GM12878 (cell line): ENCODE data around the gene PDGFC. TPM values are rescaled to one million over a fixed set of nuclear protein-coding genes. Genes with fewer than 3 reads are reported as not detected.

Experiments
- ATAC-seq: fragments of 200-7000 bp; cut with Tn5 transposase; 3 replicates; pipeline ENCODE4 v1.9.1; 2020; ENCODE audit warnings: mild to moderate bottlenecking, moderate library complexity
- BruUV-seq: library from RNA; stranded (reverse); fragments of 400-500 nt; replicated peaks from 2 replicates; lab custom pipeline; 2021; lab: Mats Ljungman, UMichigan
- CTCF ChIA-PET: fragments of 300-600 bp; sonication (Branson Sonifier 250); formaldehyde crosslinking; extraction: SDS; loops from one replicate; lab custom pipeline; 2021; ENCODE audit warnings: inconsistent platforms; lab: Yijun Ruan, JAX
- POLR2A ChIA-PET: fragments of 350-600 bp; formaldehyde crosslinking; extraction: SDS; loops from one replicate; lab custom pipeline; 2021; ENCODE audit warnings: inconsistent platforms; lab: Charles Lee
- RAD21 ChIA-PET: fragments of 300-600 bp; sonication (Branson Sonifier 250); formaldehyde crosslinking; loops from one replicate; lab custom pipeline; 2023; ENCODE audit warnings: antibody characterized with exemption; ENCODE audit not compliant: unreplicated experiment; lab: Charles Lee
- SMC1A ChIA-PET: fragments of 300-600 bp; sonication (Branson Sonifier 250); formaldehyde crosslinking; loops from one replicate; lab custom pipeline; 2023; ENCODE audit not compliant: unreplicated experiment, uncharacterized antibody; lab: Charles Lee
- DNase-seq: peaks from one replicate; pipeline ENCODE4 v3.0.0-alpha.2; 2011; ENCODE audit warnings: low read depth, low spot score
- FAIRE-seq: peaks from 3 replicates; lab custom pipeline; 2011; peaks lifted over from hg19 to GRCh38; lab: Jason Lieb, UNC
- H2AFZ ChIP-seq: 2 replicates; pipeline ENCODE4 v1.6.0; 2011; ENCODE audit warnings: low read depth, low read length, control low read depth; ENCODE audit not compliant: control insufficient read depth
- H3K27ac ChIP-seq: 2 replicates; pipeline ENCODE4 v1.5.1; 2011; ENCODE audit warnings: control low read depth; ENCODE audit not compliant: control insufficient read depth, insufficient read depth
- H3K27me3 ChIP-seq, 2 experiments: replicated peaks in 1 of 2; 2 replicates each; pipeline versions ENCODE4 v1.6.0 to v1.6.1; 2011; ENCODE audit warnings: low read length in 1 of 2; ENCODE audit not compliant: control insufficient read depth in 2 of 2, insufficient read depth in 2 of 2
- H3K36me3 ChIP-seq, 2 experiments: 2 replicates each; pipeline ENCODE4 v1.5.1; 2011; ENCODE audit warnings: low read length in 1 of 2; ENCODE audit not compliant: control insufficient read depth in 2 of 2, insufficient read depth in 2 of 2
- H3K4me1 ChIP-seq: 2 replicates; pipeline ENCODE4 v1.6.1; 2011; ENCODE audit warnings: mild to moderate bottlenecking, low read length, moderate library complexity, mixed read lengths; ENCODE audit not compliant: control insufficient read depth, insufficient read depth
- H3K4me2 ChIP-seq: 2 replicates; pipeline ENCODE4 v1.6.0; 2011; ENCODE audit warnings: control low read depth; ENCODE audit not compliant: control insufficient read depth, insufficient read depth
- H3K4me3 ChIP-seq: fragments of 200-600 bp; sonication (generic); 2 replicates; pipeline ENCODE4 v1.5.1; 2016
- H3K79me2 ChIP-seq: 2 replicates; pipeline ENCODE4 v1.6.0; 2011; ENCODE audit warnings: low read length; ENCODE audit not compliant: control insufficient read depth, insufficient read depth
- H3K9ac ChIP-seq: 2 replicates; pipeline ENCODE4 v1.8.0; 2011; ENCODE audit warnings: low read length, control low read depth, mixed read lengths; ENCODE audit not compliant: control insufficient read depth, insufficient read depth
- H3K9me3 ChIP-seq: replicated peaks from 3 replicates; pipeline ENCODE4 v1.5.1; 2011; ENCODE audit warnings: mild to moderate bottlenecking, low read length; ENCODE audit not compliant: control insufficient read depth, insufficient read depth
- H4K20me1 ChIP-seq: 2 replicates; pipeline ENCODE4 v1.6.0; 2011; ENCODE audit not compliant: control insufficient read depth, insufficient read depth
- ATF7 ChIP-seq: fragments of 450-650 bp; IDR thresholded peaks from 2 replicates; pipeline ENCODE4 v1.6.1; 2016; ENCODE audit warnings: low read depth, mild to moderate bottlenecking
- CBX5 ChIP-seq: sonication (generic); IDR thresholded peaks from 2 replicates; pipeline ENCODE4 v1.6.1; 2016; ENCODE audit warnings: low read depth, moderate library complexity, mild to moderate bottlenecking, inconsistent platforms
- CEBPB ChIP-seq, 2 experiments: fragments of 150-350 bp in 1 of 2; IDR thresholded peaks; 2 replicates each; pipeline ENCODE4 v1.6.1; 2012 to 2014; ENCODE audit warnings: low read depth in 2 of 2, low read length in 2 of 2, borderline replicate concordance in 1 of 2, inconsistent platforms in 1 of 2
- ETV6 ChIP-seq, 2 experiments: fragments of 450-650 bp in 1 of 2; IDR thresholded peaks in 1 of 2; conservative IDR thresholded peaks in 1 of 2; 2 replicates each; pipeline ENCODE4 v1.6.1; 2014; ENCODE audit warnings: antibody characterized with exemption in 1 of 2, borderline replicate concordance in 1 of 2, low read depth in 1 of 2, mild to moderate bottlenecking in 1 of 2, moderate library complexity in 1 of 2
- FOS ChIP-seq: IDR thresholded peaks from 3 replicates; pipeline ENCODE4 v1.6.1; 2011; ENCODE audit warnings: borderline replicate concordance; ENCODE audit not compliant: insufficient read length; ENCODE audit errors: extremely low read depth
- JUND ChIP-seq: IDR thresholded peaks from 2 replicates; pipeline ENCODE4 v1.6.1; 2012; ENCODE audit warnings: low read depth, mild to moderate bottlenecking, low read length, improper control_type of control experiment, moderate library complexity
- NKRF ChIP-seq: fragments of 450-650 bp; conservative IDR thresholded peaks from 2 replicates; pipeline ENCODE4 v1.6.1; 2017; ENCODE audit warnings: mild to moderate bottlenecking, moderate library complexity
- PML ChIP-seq: IDR thresholded peaks from 2 replicates; pipeline ENCODE4 v1.6.1; 2012; ENCODE audit warnings: low read length, inconsistent platforms
- RELA ChIP-seq: fragments of 450-650 bp; IDR thresholded peaks from 2 replicates; pipeline ENCODE4 v1.8.0; 2014; ENCODE audit warnings: borderline replicate concordance; ENCODE audit not compliant: partially characterized antibody
- SIX5 ChIP-seq: IDR thresholded peaks from 2 replicates; pipeline ENCODE4 v1.6.1; 2011; ENCODE audit warnings: mild to moderate bottlenecking, low read depth, low read length, moderate library complexity; ENCODE audit not compliant: severe bottlenecking
- SMARCA5 ChIP-seq: fragments of 450-650 bp; IDR thresholded peaks from 2 replicates; pipeline ENCODE4 v1.6.1; 2017; ENCODE audit warnings: mild to moderate bottlenecking
- SPI1 ChIP-seq: IDR thresholded peaks from 2 replicates; pipeline ENCODE4 v1.6.1; 2011; ENCODE audit warnings: low read depth, mild to moderate bottlenecking, low read length, moderate library complexity, borderline replicate concordance; ENCODE audit not compliant: insufficient read depth
- TCF7 ChIP-seq: IDR thresholded peaks from 2 replicates; pipeline ENCODE4 v1.6.1; 2014; ENCODE audit warnings: antibody characterized with exemption, borderline replicate concordance
- ZNF207 ChIP-seq: fragments of 450-650 bp; IDR thresholded peaks from 2 replicates; pipeline ENCODE4 v1.6.1; 2014; ENCODE audit warnings: antibody characterized with exemption, mild to moderate bottlenecking, borderline replicate concordance
- WGBS: methylation state at CpG from one replicate; pipeline ENCODE4 v1.1.6; 2016; ENCODE audit warnings: low lambda C conversion rate; ENCODE audit not compliant: insufficient replicate concordance, insufficient coverage; ENCODE audit errors: missing lambda C conversion rate; 5-methylcytosine and 5-hydroxymethylcytosine counted together
- in situ Hi-C: fragments of 300-500 bp; cut with MboI; formaldehyde crosslinking; loops from 9 replicates; pipeline ENCODE4 v1.14.3; 2018; ENCODE audit warnings: mixed read lengths
- intact Hi-C: fragments of 100-400 bp; cut with micrococcal nuclease; formaldehyde crosslinking; loops from one replicate; pipeline ENCODE4 v1.14.2; 2022; ENCODE audit not compliant: unreplicated experiment
- polyA plus RNA-seq, 11 experiments: library from polyadenylated mRNA; depleted of rRNA in 4 of 11; unstranded in 6 of 11; stranded (reverse) in 5 of 11; fragments of >200 nt; fragmentation: Nextera tagmentation in 4 of 11; fragmentation: Illumina TruSeq in 1 of 11; extraction: Ambion mirVana in 4 of 11; extraction: Trizol in 1 of 11; gene quantifications; 1 replicate in 1 of 11; 2 replicates in 10 of 11; pipeline versions ENCODE4 v1.2.1 to v1.2.3, GENCODE V29; 2011 to 2016; ENCODE audit warnings: inconsistent platforms in 2 of 11, missing spikeins in 2 of 11, low read depth in 1 of 11
- total RNA-seq, 4 experiments: library from RNA; depleted of rRNA in 3 of 4; stranded (reverse); fragments of >200 nt in 3 of 4; fragmentation: Illumina TruSeq in 1 of 4; extraction: Trizol in 1 of 4; gene quantifications; 2 replicates each; pipeline versions ENCODE4 v1.2.1 to v1.2.3, GENCODE V29; 2013 to 2021

Gene PDGFC
- total and polyA plus RNA-seq, 10 of the 15 experiments (the other 5 are each of a cell fraction or from before 2014, with no cell fraction given) = 0.02 to 0.18 TPM; not detected in 8

GRCh38 chr4:156909010-156909409 lies 62.6 kb downstream of the PDGFC start:
- RAD21 ChIA-PET = no interaction called here
- no peaks in the 10 kb centered on the region for H4K20me1 ChIP-seq
- TF ChIP-seq NKRF = no peak
- no peak for TF ChIP-seq SIX5
- no peak for TF ChIP-seq FOS
- TF ChIP-seq CEBPB (IDR thresholded peaks at IDR 0.05; ENCODE audit: borderline replicate concordance in 1 of 2, low read depth in 2 of 2, low read length in 2 of 2) = no peak
- no peak for TF ChIP-seq ATF7
- no peak for TF ChIP-seq JUND
- no peak for TF ChIP-seq CBX5
- TF ChIP-seq ZNF207 = no peak
- no peak for TF ChIP-seq SMARCA5
- no peak for TF ChIP-seq SPI1
- no peak for TF ChIP-seq TCF7
- no peak for TF ChIP-seq ETV6 (conservative IDR thresholded peaks at IDR 0.05 in 1 of 2, IDR thresholded peaks at IDR 0.05 in 1 of 2; ENCODE audit: borderline replicate concordance in 1 of 2, low read depth in 1 of 2)
- TF ChIP-seq PML = no peak
- TF ChIP-seq RELA = no peak
- SMC1A ChIA-PET = no interaction called here
- H3K9ac ChIP-seq = no peak overlapping the region
- intact Hi-C loops (no loop called here), in situ Hi-C loops (no loop called here)
- H3K79me2 ChIP-seq = no peaks in the 10 kb centered on the region
- no peaks in the 10 kb centered on the region for H3K4me1 ChIP-seq
- H3K27me3 ChIP-seq = no peaks in the 10 kb centered on the region
- no TSS peak for BruUV-seq
- no peak overlapping the region for H3K4me3 ChIP-seq
- H3K36me3 ChIP-seq = no peaks in the 10 kb centered on the region
- no peak for DNase-seq
- H3K4me2 ChIP-seq = no peak overlapping the region
- ATAC-seq = no peak
- no peaks in the 10 kb centered on the region for H3K9me3 ChIP-seq
- H2AFZ ChIP-seq = no peak overlapping the region
- POLR2A ChIA-PET = no interaction called here
- 0% methylated on average over 2 of the region's 2 CpGs for WGBS
- FAIRE-seq = no peak
- H3K27ac ChIP-seq = no peak overlapping the region
- CTCF ChIA-PET = no interaction called here
